ENCODE data around the gene JAK1. TPM values are rescaled to one million over a fixed set of nuclear protein-coding genes. Genes with fewer than 3 reads are reported as not detected.

Gene JAK1
- total RNA-seq, 2 donors from 2014 or later: 22.9 to 23.2 TPM

GRCh38 chr1:64877598-64877997, 88.8 kb downstream of the JAK1 start:
- WGBS, 2 experiments (ENCODE audit: insufficient coverage in 1 of 2, insufficient read length in 1 of 2): 81 to 100% methylated on average over 1 of the region's 1 CpG
- Histone ChIP-seq H3K9me3 (ENCODE audit: control insufficient read depth, low read length) (no peaks in the 10 kb centered on the region), H3K4me3 (ENCODE audit: low read length) (no peak overlapping the region), H3K36me3 (ENCODE audit: control insufficient read depth, insufficient read depth, low read length) (peaks cover 9% of the 10 kb centered on the region), H3K27ac (ENCODE audit: low read depth, low read length) (no peak overlapping the region), H3K4me1 (ENCODE audit: control insufficient read depth, insufficient read depth, low read length) (peaks cover 17% of the 10 kb centered on the region), H3K9ac (ENCODE audit: extremely low read depth, low read length, poor library complexity, severe bottlenecking) (no peak overlapping the region), H3K27me3 (ENCODE audit: control insufficient read depth, insufficient read depth, low read length, poor library complexity, severe bottlenecking) (no peaks in the 10 kb centered on the region)
- H3K27me3 Mint-ChIP-seq (ENCODE audit: insufficient read depth): no peaks in the 10 kb centered on the region
- no peak overlapping the region for H3K4me3 Mint-ChIP-seq
- H3K27ac Mint-ChIP-seq: peak overlapping the region; percentile 76
- TF ChIP-seq CTCF (conservative IDR thresholded peaks at IDR 0.05): no peak
- no peak for DNase-seq
- H3K36me3 Mint-ChIP-seq (ENCODE audit: low read depth): peaks cover 10% of the 10 kb centered on the region
- H3K9me3 Mint-ChIP-seq: no peaks in the 10 kb centered on the region
- H3K4me1 Mint-ChIP-seq: peaks cover 28% of the 10 kb centered on the region

- Mint-ChIP-seq H3K36me3 (ENCODE audit: low read depth) (peaks cover 14% of the 10 kb centered on the region), H3K9me3 (no peaks in the 10 kb centered on the region), H3K27ac (no peak overlapping the region), H3K4me1 (peaks cover 24% of the 10 kb centered on the region), H3K4me3 (no peak overlapping the region), H3K27me3 (ENCODE audit: insufficient read depth) (no peaks in the 10 kb centered on the region)
- Histone ChIP-seq H3K9ac (ENCODE audit: extremely low read depth, low read length, poor library complexity, severe bottlenecking) (no peak overlapping the region), H3K9me3 (ENCODE audit: control insufficient read depth, low read length) (no peaks in the 10 kb centered on the region), H3K4me1 (ENCODE audit: control insufficient read depth, insufficient read depth, low read length) (peaks cover 12% of the 10 kb centered on the region), H3K36me3 (ENCODE audit: control insufficient read depth, insufficient read depth, low read length) (peaks cover 9% of the 10 kb centered on the region), H3K27ac (ENCODE audit: low read depth, low read length) (no peak overlapping the region), H3K4me3 (ENCODE audit: low read length) (no peak overlapping the region), H3K27me3 (ENCODE audit: control insufficient read depth, insufficient read depth, low read length, poor library complexity, severe bottlenecking) (no peaks in the 10 kb centered on the region)
- 72 to 92% methylated on average over 2 of the region's 2 CpGs for WGBS, 2 experiments (ENCODE audit: insufficient coverage in 1 of 2, insufficient read length in 1 of 2)
- DNase-seq: no peak
- no peak for TF ChIP-seq CTCF (conservative IDR thresholded peaks at IDR 0.05)
Measured at GRCh38 chr1:64877151-64877550, 89.2 kb downstream of the JAK1 start.

DNA sequence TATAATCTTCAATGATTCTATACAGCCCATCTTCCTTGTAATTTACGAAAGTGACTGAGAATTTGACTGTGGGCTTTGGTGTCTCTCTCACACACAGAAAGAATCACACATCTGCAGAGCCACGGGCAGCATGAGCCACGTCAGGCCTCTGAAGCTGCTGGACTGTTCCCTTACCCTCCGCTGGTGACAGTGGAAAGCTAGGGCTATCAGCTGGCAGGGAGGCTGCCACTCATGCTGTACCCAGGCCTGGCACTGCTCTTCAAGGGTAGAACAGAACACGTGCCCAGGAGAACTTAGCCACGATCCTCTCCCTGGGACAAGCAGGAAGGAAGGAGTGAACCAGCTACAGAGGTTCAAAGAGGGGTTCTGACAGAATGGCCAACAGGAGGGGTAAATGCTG, 90.7 kb downstream of the JAK1 start:
- H3K36me3 Mint-ChIP-seq (ENCODE audit: low read depth): peaks cover 29% of the 10 kb centered on the region
- H3K27ac Mint-ChIP-seq: no peak overlapping the region
- 92 to 100% methylated on average over 2 to 6 of the region's 6 CpGs for WGBS, 2 experiments (ENCODE audit: insufficient coverage in 1 of 2, insufficient read length in 1 of 2)
- no peak overlapping the region for H3K27ac ChIP-seq (ENCODE audit: low read depth, low read length)
- no peaks in the 10 kb centered on the region for H3K27me3 ChIP-seq (ENCODE audit: control insufficient read depth, insufficient read depth, low read length, poor library complexity, severe bottlenecking)
- H3K27me3 Mint-ChIP-seq (ENCODE audit: insufficient read depth): no peaks in the 10 kb centered on the region
- peaks cover 5% of the 10 kb centered on the region for H3K4me1 ChIP-seq (ENCODE audit: control insufficient read depth, insufficient read depth, low read length)
- H3K4me3 ChIP-seq (ENCODE audit: low read length): no peak overlapping the region
- H3K4me1 Mint-ChIP-seq: peaks cover 14% of the 10 kb centered on the region
- peaks cover 9% of the 10 kb centered on the region for H3K36me3 ChIP-seq (ENCODE audit: control insufficient read depth, insufficient read depth, low read length)
- TF ChIP-seq CTCF (conservative IDR thresholded peaks at IDR 0.05): no peak
- no peaks in the 10 kb centered on the region for H3K9me3 Mint-ChIP-seq
- H3K4me3 Mint-ChIP-seq: no peak overlapping the region
- H3K9me3 ChIP-seq (ENCODE audit: control insufficient read depth, low read length): no peaks in the 10 kb centered on the region
- no peak overlapping the region for H3K9ac ChIP-seq (ENCODE audit: extremely low read depth, low read length, poor library complexity, severe bottlenecking)
- DNase-seq: no peak
